GM12873 (cell line): ENCODE measurements around the gene PTPN14.

Experiments
- CTCF ChIP-seq: IDR thresholded peaks from 2 replicates; pipeline ENCODE4 v1.5.1; 2012; ENCODE audit warnings: low read depth, mild to moderate bottlenecking, moderate library complexity, low read length, control low read depth; ENCODE audit not compliant: insufficient read depth; ENCODE audit errors: missing control alignments

The PTPN14 gene

DNA sequence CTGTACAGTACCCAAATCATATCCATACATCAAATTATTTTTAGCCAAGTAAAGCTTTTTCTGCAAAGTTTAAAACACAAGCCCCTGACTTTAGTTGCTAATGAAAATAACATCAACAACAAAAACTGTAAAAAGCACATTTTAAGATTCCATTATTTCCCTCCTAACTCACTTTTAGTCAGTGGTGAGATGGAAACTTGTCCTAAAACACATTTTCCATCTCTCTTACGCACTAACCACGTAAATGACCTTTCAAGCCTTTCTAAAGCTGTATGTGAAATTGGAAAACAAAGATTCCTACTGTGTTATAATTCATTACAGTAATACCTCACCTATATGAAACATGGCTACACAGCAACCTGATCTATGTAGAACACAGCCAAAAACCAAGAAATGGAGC is 77.5 kb downstream of the PTPN14 start:
- TF ChIP-seq CTCF, result no peak

GRCh38 chr1:214473387-214473786 is 78.0 kb downstream of the PTPN14 start:
- no peak for TF ChIP-seq CTCF

DNA sequence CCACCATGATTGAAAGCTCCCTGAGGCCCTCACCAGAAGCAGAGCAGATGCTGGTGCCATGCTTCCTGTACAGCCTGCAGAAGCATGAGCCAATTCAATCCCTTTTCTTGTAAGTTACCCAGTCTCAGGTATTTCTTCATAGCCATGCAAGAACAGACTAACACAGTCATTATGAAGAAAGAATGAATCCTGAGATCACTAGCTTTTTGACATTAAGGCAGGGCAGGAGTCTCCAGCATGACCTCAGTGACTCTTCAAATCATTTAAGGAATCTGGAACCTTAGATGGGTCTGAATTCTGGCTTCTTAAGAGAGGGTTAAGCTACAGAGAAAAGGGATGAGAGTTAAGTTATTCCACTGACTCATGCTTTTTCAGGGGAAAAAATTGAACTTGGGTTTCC is 79.0 kb downstream of the PTPN14 start:
- TF ChIP-seq CTCF, result no peak

GRCh38 chr1:214471458-214471857 is 79.9 kb downstream of the PTPN14 start:
- TF ChIP-seq CTCF, result no peak

- TF ChIP-seq CTCF, result no peak
Observed at GRCh38 chr1:214470132-214470531, 81.3 kb downstream of the PTPN14 start.

GRCh38 chr1:214469290-214469689 is 82.1 kb downstream of the PTPN14 start:
- TF ChIP-seq CTCF, result no peak

- no peak for TF ChIP-seq CTCF
Observed at GRCh38 chr1:214467078-214467585, 84.3 kb downstream of the PTPN14 start.

DNA sequence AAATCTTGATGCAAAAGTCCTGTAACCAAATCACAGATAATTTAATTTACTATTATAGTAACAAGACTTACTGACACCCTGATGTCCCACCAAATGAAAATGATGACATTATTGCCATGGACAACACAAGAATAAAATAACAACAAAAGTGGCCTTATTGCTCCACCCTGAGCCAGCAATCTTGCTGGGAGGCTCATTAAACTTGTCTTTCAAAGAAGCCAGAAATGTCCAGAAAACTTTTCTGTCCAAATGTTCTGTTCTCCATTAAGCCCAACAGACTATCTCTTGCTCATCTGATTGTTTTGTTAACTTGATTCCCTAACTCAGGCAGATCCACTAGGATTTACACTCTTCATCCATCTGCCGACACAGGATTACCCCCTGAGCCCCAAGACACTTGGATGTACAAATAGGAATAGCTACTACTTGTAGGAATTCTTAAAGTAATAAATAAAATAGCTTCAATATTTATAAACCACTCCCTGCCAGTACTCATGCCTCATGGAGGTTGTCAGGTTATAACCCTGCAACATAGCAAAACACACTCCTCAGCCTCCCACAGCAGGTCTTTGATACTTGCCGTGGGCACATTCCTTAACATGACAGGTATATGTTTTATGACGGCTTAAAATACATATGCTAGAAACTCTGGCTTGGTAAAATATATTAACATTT is 84.9 kb downstream of the PTPN14 start:
- TF ChIP-seq CTCF, result no peak
